GM12878 (cell line): Measurements from ENCODE around the gene MED31.

Experiments
- POLR2A ChIP-seq: IDR thresholded peaks from 2 replicates; pipeline ENCODE4 v1.6.1; 2011; ENCODE audit warnings: low read depth, mild to moderate bottlenecking, low read length
- YY1 ChIP-seq: IDR thresholded peaks from 2 replicates; pipeline ENCODE4 v1.6.1; 2011; ENCODE audit warnings: low read depth, mild to moderate bottlenecking, low read length
- TF ChIP-seq, protein P1 (sequence below), 3 experiments: IDR thresholded peaks in 2 of 3; conservative IDR thresholded peaks in 1 of 3; 2 replicates each; pipeline ENCODE4 v1.5.1; 2011; ENCODE audit warnings: low read depth in 3 of 3, low read length in 3 of 3, mild to moderate bottlenecking in 3 of 3, control low read depth in 2 of 3, moderate library complexity in 2 of 3, inconsistent platforms in 1 of 3, mixed read lengths in 1 of 3; ENCODE audit not compliant: control insufficient read depth in 2 of 3, insufficient read depth in 1 of 3; ENCODE audit errors: extremely low read depth in 1 of 3
- TF ChIP-seq, protein P2 (sequence below): IDR thresholded peaks from 2 replicates; pipeline ENCODE4 v1.6.1; 2012; ENCODE audit warnings: low read depth, low read length, improper control_type of control experiment
- TF ChIP-seq, protein P3 (sequence below): IDR thresholded peaks from 2 replicates; pipeline ENCODE4 v1.6.1; 2012; ENCODE audit warnings: mild to moderate bottlenecking, low read depth, low read length

DNA sequence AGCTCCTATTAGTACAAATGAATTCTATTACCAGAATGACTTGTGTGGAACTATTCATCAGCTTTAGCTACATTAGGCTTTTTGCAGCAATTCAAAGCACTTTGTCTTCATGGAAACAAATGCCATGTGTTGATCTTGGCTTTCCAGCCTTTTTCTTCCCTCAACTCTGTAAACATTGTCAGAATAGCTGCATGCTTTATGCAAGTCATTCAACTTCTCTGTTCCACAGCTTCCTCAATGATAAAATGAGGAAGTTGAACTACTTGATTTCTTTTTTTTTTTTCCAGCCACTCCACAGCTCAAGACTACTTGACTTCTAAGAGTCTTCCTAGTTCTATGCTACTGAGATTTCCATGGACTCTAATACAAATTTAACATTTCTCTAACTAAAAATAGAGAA lies 52.0 kb downstream of the MED31 start:
- TF ChIP-seq YY1 (no peak), POLR2A (no peak)
- TF ChIP-seq, protein P1, sequence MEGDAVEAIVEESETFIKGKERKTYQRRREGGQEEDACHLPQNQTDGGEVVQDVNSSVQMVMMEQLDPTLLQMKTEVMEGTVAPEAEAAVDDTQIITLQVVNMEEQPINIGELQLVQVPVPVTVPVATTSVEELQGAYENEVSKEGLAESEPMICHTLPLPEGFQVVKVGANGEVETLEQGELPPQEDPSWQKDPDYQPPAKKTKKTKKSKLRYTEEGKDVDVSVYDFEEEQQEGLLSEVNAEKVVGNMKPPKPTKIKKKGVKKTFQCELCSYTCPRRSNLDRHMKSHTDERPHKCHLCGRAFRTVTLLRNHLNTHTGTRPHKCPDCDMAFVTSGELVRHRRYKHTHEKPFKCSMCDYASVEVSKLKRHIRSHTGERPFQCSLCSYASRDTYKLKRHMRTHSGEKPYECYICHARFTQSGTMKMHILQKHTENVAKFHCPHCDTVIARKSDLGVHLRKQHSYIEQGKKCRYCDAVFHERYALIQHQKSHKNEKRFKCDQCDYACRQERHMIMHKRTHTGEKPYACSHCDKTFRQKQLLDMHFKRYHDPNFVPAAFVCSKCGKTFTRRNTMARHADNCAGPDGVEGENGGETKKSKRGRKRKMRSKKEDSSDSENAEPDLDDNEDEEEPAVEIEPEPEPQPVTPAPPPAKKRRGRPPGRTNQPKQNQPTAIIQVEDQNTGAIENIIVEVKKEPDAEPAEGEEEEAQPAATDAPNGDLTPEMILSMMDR (IDR thresholded peaks at IDR 0.05 in 2 of 3, conservative IDR thresholded peaks at IDR 0.05 in 1 of 3; ENCODE audit: control insufficient read depth in 2 of 3, extremely low read depth in 1 of 3, insufficient read depth in 1 of 3, low read depth in 3 of 3, low read length in 3 of 3) = no peak
- TF ChIP-seq, protein P2, sequence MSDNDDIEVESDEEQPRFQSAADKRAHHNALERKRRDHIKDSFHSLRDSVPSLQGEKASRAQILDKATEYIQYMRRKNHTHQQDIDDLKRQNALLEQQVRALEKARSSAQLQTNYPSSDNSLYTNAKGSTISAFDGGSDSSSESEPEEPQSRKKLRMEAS = no peak
- TF ChIP-seq, protein P3, sequence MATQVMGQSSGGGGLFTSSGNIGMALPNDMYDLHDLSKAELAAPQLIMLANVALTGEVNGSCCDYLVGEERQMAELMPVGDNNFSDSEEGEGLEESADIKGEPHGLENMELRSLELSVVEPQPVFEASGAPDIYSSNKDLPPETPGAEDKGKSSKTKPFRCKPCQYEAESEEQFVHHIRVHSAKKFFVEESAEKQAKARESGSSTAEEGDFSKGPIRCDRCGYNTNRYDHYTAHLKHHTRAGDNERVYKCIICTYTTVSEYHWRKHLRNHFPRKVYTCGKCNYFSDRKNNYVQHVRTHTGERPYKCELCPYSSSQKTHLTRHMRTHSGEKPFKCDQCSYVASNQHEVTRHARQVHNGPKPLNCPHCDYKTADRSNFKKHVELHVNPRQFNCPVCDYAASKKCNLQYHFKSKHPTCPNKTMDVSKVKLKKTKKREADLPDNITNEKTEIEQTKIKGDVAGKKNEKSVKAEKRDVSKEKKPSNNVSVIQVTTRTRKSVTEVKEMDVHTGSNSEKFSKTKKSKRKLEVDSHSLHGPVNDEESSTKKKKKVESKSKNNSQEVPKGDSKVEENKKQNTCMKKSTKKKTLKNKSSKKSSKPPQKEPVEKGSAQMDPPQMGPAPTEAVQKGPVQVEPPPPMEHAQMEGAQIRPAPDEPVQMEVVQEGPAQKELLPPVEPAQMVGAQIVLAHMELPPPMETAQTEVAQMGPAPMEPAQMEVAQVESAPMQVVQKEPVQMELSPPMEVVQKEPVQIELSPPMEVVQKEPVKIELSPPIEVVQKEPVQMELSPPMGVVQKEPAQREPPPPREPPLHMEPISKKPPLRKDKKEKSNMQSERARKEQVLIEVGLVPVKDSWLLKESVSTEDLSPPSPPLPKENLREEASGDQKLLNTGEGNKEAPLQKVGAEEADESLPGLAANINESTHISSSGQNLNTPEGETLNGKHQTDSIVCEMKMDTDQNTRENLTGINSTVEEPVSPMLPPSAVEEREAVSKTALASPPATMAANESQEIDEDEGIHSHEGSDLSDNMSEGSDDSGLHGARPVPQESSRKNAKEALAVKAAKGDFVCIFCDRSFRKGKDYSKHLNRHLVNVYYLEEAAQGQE = no peak
